A673 (cell line): ENCODE measurements around the gene PKNOX2.

Experiments used
- EZH2 ChIP-seq: fragments of 200-600 bp; sonication (generic); IDR thresholded peaks from 2 replicates; pipeline ENCODE4 v1.6.1; 2017; ENCODE audit warnings: borderline replicate concordance, low read depth, mild to moderate bottlenecking, mixed read lengths, antibody characterized with exemption, low read length; ENCODE audit not compliant: poor library complexity, severe bottlenecking
- TF ChIP-seq, protein P1 (sequence below): fragments of 300-800, 200-600 bp; sonication (generic); conservative IDR thresholded peaks from 2 replicates; pipeline ENCODE4 v1.5.1; 2017; ENCODE audit warnings: low read depth, mild to moderate bottlenecking, antibody characterized with exemption, low read length, moderate library complexity, mixed read lengths

DNA sequence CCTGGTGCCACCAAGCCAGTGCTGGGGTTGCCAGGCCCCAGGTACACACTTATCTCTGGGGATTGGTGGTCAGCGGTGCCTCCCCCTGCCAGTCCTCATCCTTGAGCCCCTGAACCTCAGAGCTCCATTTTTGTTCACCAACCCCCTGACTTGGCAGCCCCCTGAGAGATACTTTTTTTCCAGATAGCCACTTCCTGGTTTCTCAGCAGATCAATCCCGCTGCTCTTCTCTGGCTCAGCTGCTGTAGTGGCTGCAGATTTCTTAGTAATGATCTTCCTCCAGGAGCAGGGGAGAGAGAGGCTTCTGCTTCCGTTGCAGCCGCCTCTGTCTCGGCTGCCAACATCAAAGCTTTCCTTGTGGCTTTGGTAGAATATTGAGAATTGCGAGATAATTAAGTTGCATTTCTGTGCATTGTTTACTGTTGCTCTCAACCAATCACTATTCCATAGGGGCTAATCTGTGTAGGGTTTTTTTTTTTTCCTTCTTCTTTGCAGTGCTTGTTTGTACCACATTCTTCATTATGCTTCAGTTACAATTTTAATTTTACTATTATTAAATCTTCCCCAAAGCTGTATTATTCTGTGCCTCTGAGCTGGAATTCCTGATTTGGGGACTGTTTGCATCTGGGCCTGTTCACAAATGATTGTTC is 92.1 kb downstream of the PKNOX2 start:
- TF ChIP-seq, protein P1, sequence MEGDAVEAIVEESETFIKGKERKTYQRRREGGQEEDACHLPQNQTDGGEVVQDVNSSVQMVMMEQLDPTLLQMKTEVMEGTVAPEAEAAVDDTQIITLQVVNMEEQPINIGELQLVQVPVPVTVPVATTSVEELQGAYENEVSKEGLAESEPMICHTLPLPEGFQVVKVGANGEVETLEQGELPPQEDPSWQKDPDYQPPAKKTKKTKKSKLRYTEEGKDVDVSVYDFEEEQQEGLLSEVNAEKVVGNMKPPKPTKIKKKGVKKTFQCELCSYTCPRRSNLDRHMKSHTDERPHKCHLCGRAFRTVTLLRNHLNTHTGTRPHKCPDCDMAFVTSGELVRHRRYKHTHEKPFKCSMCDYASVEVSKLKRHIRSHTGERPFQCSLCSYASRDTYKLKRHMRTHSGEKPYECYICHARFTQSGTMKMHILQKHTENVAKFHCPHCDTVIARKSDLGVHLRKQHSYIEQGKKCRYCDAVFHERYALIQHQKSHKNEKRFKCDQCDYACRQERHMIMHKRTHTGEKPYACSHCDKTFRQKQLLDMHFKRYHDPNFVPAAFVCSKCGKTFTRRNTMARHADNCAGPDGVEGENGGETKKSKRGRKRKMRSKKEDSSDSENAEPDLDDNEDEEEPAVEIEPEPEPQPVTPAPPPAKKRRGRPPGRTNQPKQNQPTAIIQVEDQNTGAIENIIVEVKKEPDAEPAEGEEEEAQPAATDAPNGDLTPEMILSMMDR = no peak
- no peak for TF ChIP-seq EZH2
